Upper lobe of left lung (tissue), 6 donors: Measurements from ENCODE around the gene UNC5C. TPM values are rescaled to one million over a fixed set of nuclear protein-coding genes. Genes with fewer than 3 reads are reported as not detected.

Source experiments
- ATAC-seq, 2 donors: fragments of 200-7000 bp; cut with Tn5 transposase; one replicate each; pipeline ENCODE4 v1.9.1; 2022; ENCODE audit warnings: mild to moderate bottlenecking in 2 of 2, moderate library complexity in 2 of 2; ENCODE audit not compliant: low FRiP score in 2 of 2
- DNase-seq, 2 donors: peaks; one replicate each; pipeline ENCODE4 v3.0.0-alpha.2; 2019 to 2020
- H3K27ac ChIP-seq, 4 donors: fragments of 200-600 bp; sonication (generic); one replicate each; pipeline ENCODE4 v1.5.1; 2016 to 2019
- H3K27me3 ChIP-seq, 4 donors: fragments of 200-600 bp; sonication (generic); one replicate each; pipeline ENCODE4 v1.5.1; 2017 to 2019
- H3K36me3 ChIP-seq, 4 donors: fragments of 200-600 bp; sonication (generic); one replicate each; pipeline ENCODE4 v1.5.1; 2016 to 2019
- H3K4me1 ChIP-seq, 4 donors: fragments of 200-600 bp; sonication (generic); one replicate each; pipeline ENCODE4 v1.5.1; 2018 to 2019
- H3K4me3 ChIP-seq, 4 donors: fragments of 200-600 bp; sonication (generic); one replicate each; pipeline ENCODE4 v1.5.1; 2017 to 2019; ENCODE audit warnings: mild to moderate bottlenecking in 2 of 4, moderate library complexity in 1 of 4
- H3K9me3 ChIP-seq, 4 donors: fragments of 200-600 bp; sonication (generic); one replicate each; pipeline ENCODE4 v1.5.1; 2018 to 2019
- EP300 ChIP-seq, 4 donors: sonication (generic); formaldehyde crosslinking; IDR thresholded peaks; one replicate each; pipeline ENCODE4 v1.5.1; 2017; ENCODE audit warnings: antibody characterized with exemption in 4 of 4, control low read depth in 2 of 4
- POLR2A ChIP-seq, 4 donors: fragments of 450-650 bp; IDR thresholded peaks; one replicate each; pipeline ENCODE4 v1.5.1; 2016 to 2017; ENCODE audit warnings: antibody characterized with exemption in 4 of 4, mild to moderate bottlenecking in 2 of 4
- POLR2AphosphoS5 ChIP-seq, 2 donors: sonication (generic); formaldehyde crosslinking; IDR thresholded peaks; one replicate each; pipeline ENCODE4 v1.5.1; 2017; ENCODE audit warnings: antibody characterized with exemption in 2 of 2
- WGBS, 2 donors: methylation state at CpG; one replicate each; pipeline ENCODE4 v1.1.5; 2017 to 2018; 5-methylcytosine and 5-hydroxymethylcytosine counted together
- total RNA-seq, 6 donors: library from RNA; depleted of rRNA in 4 of 6; stranded (reverse); fragments of >200 nt in 4 of 6; gene quantifications; one replicate each; pipeline versions ENCODE4 v1.1.0 to v1.2.1, GENCODE V29; 2016 to 2021
- TF ChIP-seq, protein P1 (sequence below), 6 experiments: fragments of 450-650 bp in 4 of 6; fragments of 200-600 bp in 2 of 6; sonication (generic) in 2 of 6; IDR thresholded peaks; one replicate each; pipeline ENCODE4 v1.5.1; 2016 to 2019; ENCODE audit warnings: antibody characterized with exemption in 6 of 6
- donor health status: DM: no; HTN: no; CAD: no; lungs with moderate emphysema.
- donor health status: DM: no; HTN: yes; CAD: no; lungs with severe emphysema.

UNC5C gene
- total RNA-seq, 6 donors from 2014 or later: 1.8 to 14.7 (median 3.2) TPM

DNA sequence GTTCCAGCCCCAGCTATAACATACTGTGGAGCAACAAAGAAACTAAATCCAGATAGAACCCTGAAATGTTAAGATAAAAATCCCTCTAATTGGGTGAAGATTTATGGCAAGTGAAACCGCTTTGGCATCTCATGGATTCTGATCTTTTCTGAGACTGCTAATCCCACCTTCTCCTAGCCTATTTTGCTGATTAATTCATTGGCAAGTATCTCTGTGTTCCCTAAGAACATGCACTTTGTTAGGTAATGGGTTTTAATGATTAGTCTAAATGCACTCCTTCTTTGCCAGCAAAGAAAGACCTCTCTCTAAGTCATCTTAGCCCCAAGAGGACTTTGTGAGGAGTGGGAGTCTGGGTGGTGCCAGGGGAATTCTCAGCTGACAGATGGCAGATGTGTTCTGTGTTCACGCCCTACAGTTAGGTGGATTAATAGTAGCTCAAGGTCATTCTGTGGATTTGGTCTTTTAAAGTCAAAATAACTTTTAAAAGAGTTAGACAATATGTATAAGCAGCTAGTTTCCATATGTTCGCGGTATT is 171.3 kb downstream of the UNC5C start:
- H3K27ac ChIP-seq: no peak overlapping the region
- no peaks in the 10 kb centered on the region for H3K9me3 ChIP-seq
- TF ChIP-seq EP300 (IDR thresholded peaks at IDR 0.05) (no peak), POLR2AphosphoS5 (IDR thresholded peaks at IDR 0.05) (no peak), POLR2A (IDR thresholded peaks at IDR 0.05) (no peak)
- TF ChIP-seq, protein P1, sequence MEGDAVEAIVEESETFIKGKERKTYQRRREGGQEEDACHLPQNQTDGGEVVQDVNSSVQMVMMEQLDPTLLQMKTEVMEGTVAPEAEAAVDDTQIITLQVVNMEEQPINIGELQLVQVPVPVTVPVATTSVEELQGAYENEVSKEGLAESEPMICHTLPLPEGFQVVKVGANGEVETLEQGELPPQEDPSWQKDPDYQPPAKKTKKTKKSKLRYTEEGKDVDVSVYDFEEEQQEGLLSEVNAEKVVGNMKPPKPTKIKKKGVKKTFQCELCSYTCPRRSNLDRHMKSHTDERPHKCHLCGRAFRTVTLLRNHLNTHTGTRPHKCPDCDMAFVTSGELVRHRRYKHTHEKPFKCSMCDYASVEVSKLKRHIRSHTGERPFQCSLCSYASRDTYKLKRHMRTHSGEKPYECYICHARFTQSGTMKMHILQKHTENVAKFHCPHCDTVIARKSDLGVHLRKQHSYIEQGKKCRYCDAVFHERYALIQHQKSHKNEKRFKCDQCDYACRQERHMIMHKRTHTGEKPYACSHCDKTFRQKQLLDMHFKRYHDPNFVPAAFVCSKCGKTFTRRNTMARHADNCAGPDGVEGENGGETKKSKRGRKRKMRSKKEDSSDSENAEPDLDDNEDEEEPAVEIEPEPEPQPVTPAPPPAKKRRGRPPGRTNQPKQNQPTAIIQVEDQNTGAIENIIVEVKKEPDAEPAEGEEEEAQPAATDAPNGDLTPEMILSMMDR (IDR thresholded peaks at IDR 0.05): no peak
- no peaks in the 10 kb centered on the region for H3K4me1 ChIP-seq
- H3K27me3 ChIP-seq: no peaks in the 10 kb centered on the region
- ATAC-seq: no peak
- no peak for DNase-seq
- no peaks in the 10 kb centered on the region for H3K36me3 ChIP-seq
- H3K4me3 ChIP-seq: no peak overlapping the region
- 86 to 100% methylated on average over 4 of the region's 4 CpGs for WGBS, 2 donors

DNA sequence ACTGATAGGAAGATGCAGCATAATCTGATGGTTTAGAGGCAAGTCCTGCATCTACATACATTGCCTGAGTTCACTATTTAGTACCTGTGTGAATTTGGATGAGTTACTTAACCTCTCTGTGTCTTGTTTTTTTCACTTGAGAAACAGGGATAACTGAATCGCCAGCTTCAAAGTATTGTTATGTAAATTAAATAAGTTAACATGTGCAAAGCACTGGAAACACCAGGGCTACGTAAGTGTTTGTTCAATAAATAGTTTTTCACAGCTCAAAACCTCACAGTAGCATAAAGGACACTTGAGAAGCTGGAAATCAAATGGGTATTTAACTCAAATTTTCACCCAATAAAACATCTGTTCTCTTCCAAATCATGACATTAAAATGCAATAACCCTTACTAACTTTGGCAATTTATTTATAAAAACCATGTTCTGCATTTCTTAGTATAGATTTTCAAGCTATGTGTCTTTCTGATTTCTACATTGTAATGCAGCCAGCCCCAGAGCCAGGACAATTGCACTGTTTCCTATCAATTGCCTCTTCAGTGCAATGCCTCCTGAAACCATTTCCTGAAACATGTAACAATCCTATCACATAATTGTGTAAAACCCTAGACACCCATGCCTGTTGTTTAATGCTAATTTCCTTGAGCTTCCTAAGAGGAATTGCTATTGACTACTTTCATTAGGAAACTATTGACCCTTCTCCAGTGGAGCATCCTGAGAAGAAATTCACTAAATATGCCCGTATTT is 177.1 kb downstream of the UNC5C start:
- H3K36me3 ChIP-seq: no peaks in the 10 kb centered on the region
- ATAC-seq (no peak), DNase-seq (no peak)
- 48 to 57% methylated on average over 3 of the region's 3 CpGs for WGBS, 2 donors
- H3K27ac ChIP-seq: no peak overlapping the region
- TF ChIP-seq POLR2A (IDR thresholded peaks at IDR 0.05) (no peak), POLR2AphosphoS5 (IDR thresholded peaks at IDR 0.05) (no peak), EP300 (IDR thresholded peaks at IDR 0.05) (no peak)
- TF ChIP-seq, protein P1 (IDR thresholded peaks at IDR 0.05): no peak
- H3K9me3 ChIP-seq: no peaks in the 10 kb centered on the region
- no peaks in the 10 kb centered on the region for H3K4me1 ChIP-seq
- H3K4me3 ChIP-seq: no peak overlapping the region
- H3K27me3 ChIP-seq: no peaks in the 10 kb centered on the region

DNA sequence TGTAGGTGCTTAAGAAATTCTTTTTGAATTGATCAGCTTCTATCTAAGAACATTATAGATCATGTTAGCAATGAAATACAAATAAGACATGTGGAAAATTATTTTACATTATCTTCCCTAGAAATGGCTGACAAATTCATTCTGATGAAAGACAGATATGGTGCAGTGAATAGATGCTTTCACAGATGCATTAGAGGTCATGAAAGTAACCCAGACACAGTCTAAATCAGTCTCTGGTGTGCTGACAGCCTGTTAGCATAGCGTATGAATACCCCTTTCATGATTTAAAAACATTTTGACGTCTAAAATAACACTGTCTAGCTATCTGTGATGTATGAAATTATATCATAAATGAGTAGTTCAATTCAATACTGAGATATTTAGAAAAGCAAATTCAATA is 180.9 kb downstream of the UNC5C start:
- TF ChIP-seq POLR2A (IDR thresholded peaks at IDR 0.05) (no peak), EP300 (IDR thresholded peaks at IDR 0.05) (no peak), POLR2AphosphoS5 (IDR thresholded peaks at IDR 0.05) (no peak)
- WGBS, 2 donors: 79 to 85% methylated on average over 2 of the region's 2 CpGs
- no peak overlapping the region for H3K27ac ChIP-seq
- H3K27me3 ChIP-seq: no peaks in the 10 kb centered on the region
- H3K9me3 ChIP-seq: no peaks in the 10 kb centered on the region
- no peak for ATAC-seq
- H3K4me1 ChIP-seq: peaks cover 0 to 4% (median 0%) of the 10 kb centered on the region in 4 donors
- no peak overlapping the region for H3K4me3 ChIP-seq
- no peak for DNase-seq
- H3K36me3 ChIP-seq: no peaks in the 10 kb centered on the region

DNA sequence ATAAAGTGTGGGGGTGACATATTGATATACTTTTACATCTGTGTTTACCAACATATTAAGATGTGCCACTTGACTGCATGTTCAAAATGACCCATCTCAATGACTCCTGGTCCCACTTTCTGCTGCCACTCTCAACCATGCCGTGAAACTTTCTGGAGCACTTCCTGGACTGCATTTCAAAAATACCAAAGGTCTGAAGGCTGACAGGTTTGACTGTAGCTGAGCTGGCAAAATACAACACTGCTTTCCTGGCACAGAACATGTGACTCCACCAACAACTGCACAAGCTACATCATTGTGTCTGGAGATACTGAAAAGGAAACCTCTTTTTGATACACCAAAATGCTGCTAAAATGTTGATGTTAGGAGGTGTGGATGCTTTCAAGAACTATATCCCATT is 184.8 kb downstream of the UNC5C start:
- WGBS, 2 donors: 25 to 40% methylated on average over 1 of the region's 1 CpG
- TF ChIP-seq, protein P1 (IDR thresholded peaks at IDR 0.05): no peak
- TF ChIP-seq POLR2AphosphoS5 (IDR thresholded peaks at IDR 0.05): no peak
- TF ChIP-seq EP300 (IDR thresholded peaks at IDR 0.05): no peak
- TF ChIP-seq POLR2A (IDR thresholded peaks at IDR 0.05): no peak
- DNase-seq (no peak), ATAC-seq (no peak)
- no peaks in the 10 kb centered on the region for H3K9me3 ChIP-seq
- no peak overlapping the region for H3K27ac ChIP-seq
- peaks cover 0 to 13% (median 2%) of the 10 kb centered on the region in 4 donors for H3K4me1 ChIP-seq
- H3K27me3 ChIP-seq: no peaks in the 10 kb centered on the region
- H3K4me3 ChIP-seq: no peak overlapping the region
- no peaks in the 10 kb centered on the region for H3K36me3 ChIP-seq

DNA sequence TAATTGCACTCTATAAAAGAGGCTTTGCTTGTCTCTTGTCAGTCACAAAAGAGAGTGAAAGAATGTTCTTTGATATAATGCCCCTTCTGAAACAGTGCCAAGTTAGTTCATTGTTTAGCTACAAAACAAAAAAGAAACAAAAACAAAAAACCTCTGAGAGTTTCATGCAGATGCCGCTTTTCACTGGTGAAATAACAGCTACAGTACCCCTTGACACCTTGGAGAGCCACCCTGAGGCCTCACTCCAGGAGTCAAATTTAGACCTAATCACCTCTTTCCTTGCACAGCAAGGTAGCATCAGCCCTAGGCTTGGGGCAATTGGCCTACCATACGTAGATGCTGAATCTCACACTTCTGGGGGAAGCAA is 185.2 kb downstream of the UNC5C start:
- 67 to 69% methylated on average over 2 of the region's 2 CpGs for WGBS, 2 donors

More for the DNA sequence above, 185.2 kb downstream of the UNC5C start:
- Histone ChIP-seq H3K4me1 (peaks cover 0 to 17% (median 4%) of the 10 kb centered on the region in 4 donors), H3K4me3 (no peak overlapping the region), H3K27ac (no peak overlapping the region), H3K27me3 (no peaks in the 10 kb centered on the region), H3K9me3 (no peaks in the 10 kb centered on the region), H3K36me3 (no peaks in the 10 kb centered on the region)
- no peak for DNase-seq
- ATAC-seq: no peak
- TF ChIP-seq POLR2AphosphoS5 (IDR thresholded peaks at IDR 0.05) (no peak), POLR2A (IDR thresholded peaks at IDR 0.05) (no peak), EP300 (IDR thresholded peaks at IDR 0.05) (no peak)
- TF ChIP-seq, protein P1 (IDR thresholded peaks at IDR 0.05): no peak
